Skin of body (tissue), 2 donors: Measurements from ENCODE around the gene USP10. TPM values are rescaled to one million over a fixed set of nuclear protein-coding genes. Genes with fewer than 3 reads are reported as not detected.
"Not testable (repeated sequence)": the region's sequence is repeated elsewhere in the genome, so short reads cannot be mapped to it uniquely, and the experiment has no call there.

Experiments used
- DNase-seq: peaks from one replicate; lab custom pipeline; 2025; lab: John Stamatoyannopoulos, UW
- total RNA-seq: library from RNA; depleted of rRNA; stranded (reverse); fragments of >200 nt; gene quantifications from one replicate; pipeline ENCODE4 v1.2.3, GENCODE V29; 2014

Gene USP10
- total RNA-seq, 1 donor from 2014 or later = 43.6 TPM

GRCh38 chr16:84724606-84725309 is 25.0 kb downstream of the USP10 start:
- DNase-seq = no peak

- no peak for DNase-seq
These were observed 25.8 kb downstream of the USP10 start for GRCh38 chr16:84725481-84726078.

GRCh38 chr16:84726079-84726668 is 26.4 kb downstream of the USP10 start:
- DNase-seq = peak; percentile 73

GRCh38 chr16:84726669-84727467 is 27.1 kb downstream of the USP10 start:
- no peak for DNase-seq

- DNase-seq = no peak
These were observed 29.1 kb downstream of the USP10 start for GRCh38 chr16:84728853-84729424.

- DNase-seq = no peak
These were observed 30.0 kb downstream of the USP10 start for GRCh38 chr16:84729716-84730320.

- peak; percentile 88 for DNase-seq
These were observed 30.8 kb downstream of the USP10 start for GRCh38 chr16:84730406-84731106.

GRCh38 chr16:84732332-84732673 is 32.5 kb downstream of the USP10 start:
- not testable (repeated sequence) for DNase-seq

- no peak for DNase-seq
These were observed 33.0 kb downstream of the USP10 start for GRCh38 chr16:84732674-84733352.

- no peak for DNase-seq
These were observed 36.2 kb downstream of the USP10 start for GRCh38 chr16:84735849-84736586.

GRCh38 chr16:84737192-84738011 is 37.6 kb downstream of the USP10 start:
- no peak for DNase-seq

GRCh38 chr16:84738255-84739038 is 38.6 kb downstream of the USP10 start:
- peak; percentile 32 for DNase-seq

GRCh38 chr16:84739349-84740124 is 39.7 kb downstream of the USP10 start:
- no peak for DNase-seq

- DNase-seq = no peak
These were observed 40.9 kb downstream of the USP10 start for GRCh38 chr16:84740596-84741116.

- DNase-seq = no peak
These were observed 41.6 kb downstream of the USP10 start for GRCh38 chr16:84741340-84741830.

GRCh38 chr16:84742641-84743092 is 42.9 kb downstream of the USP10 start:
- DNase-seq = no peak
